GM12878 (cell line): ENCODE results near the gene TECR.

Experiments
- BHLHE40 ChIP-seq, 2 experiments: fragments of 450-650 bp in 1 of 2; IDR thresholded peaks; 2 replicates each; pipeline ENCODE4 v1.6.1; 2011 to 2017; ENCODE audit warnings: low read depth in 2 of 2, borderline replicate concordance in 1 of 2, improper control_type of control experiment in 1 of 2, low read length in 1 of 2, mild to moderate bottlenecking in 1 of 2
- CTCF ChIP-seq, 3 experiments: IDR thresholded peaks in 2 of 3; conservative IDR thresholded peaks in 1 of 3; 2 replicates each; pipeline ENCODE4 v1.5.1; 2011; ENCODE audit warnings: low read depth in 3 of 3, low read length in 3 of 3, mild to moderate bottlenecking in 3 of 3, control low read depth in 2 of 3, moderate library complexity in 2 of 3, inconsistent platforms in 1 of 3, mixed read lengths in 1 of 3; ENCODE audit not compliant: control insufficient read depth in 2 of 3, insufficient read depth in 1 of 3; ENCODE audit errors: extremely low read depth in 1 of 3
- EGR1 ChIP-seq, 2 experiments: IDR thresholded peaks; 1 replicate in 1 of 2; 2 replicates in 1 of 2; pipeline ENCODE4 v1.6.1; 2011 to 2012; ENCODE audit warnings: low read depth in 2 of 2, low read length in 2 of 2, borderline replicate concordance in 1 of 2, mild to moderate bottlenecking in 1 of 2, moderate library complexity in 1 of 2
- ESRRA ChIP-seq: IDR thresholded peaks from 2 replicates; pipeline ENCODE4 v1.6.1; 2012; ENCODE audit warnings: mild to moderate bottlenecking, low read length, improper control_type of control experiment
- EZH2 ChIP-seq: IDR thresholded peaks from 2 replicates; pipeline ENCODE4 v1.6.1; 2012; ENCODE audit warnings: low read depth, mild to moderate bottlenecking, control low read depth, inconsistent platforms, low read length, borderline replicate concordance; ENCODE audit not compliant: control insufficient read depth
- JUND ChIP-seq: IDR thresholded peaks from 2 replicates; pipeline ENCODE4 v1.6.1; 2012; ENCODE audit warnings: low read depth, mild to moderate bottlenecking, low read length, improper control_type of control experiment, moderate library complexity
- MEF2A ChIP-seq: IDR thresholded peaks from 2 replicates; pipeline ENCODE4 v1.6.1; 2011; ENCODE audit warnings: low read depth, mild to moderate bottlenecking, low read length, moderate library complexity; ENCODE audit not compliant: insufficient read depth
- PBX3 ChIP-seq: IDR thresholded peaks from 2 replicates; pipeline ENCODE4 v1.6.1; 2011; ENCODE audit warnings: mild to moderate bottlenecking, low read depth, low read length, moderate library complexity; ENCODE audit not compliant: insufficient replicate concordance
- POLR2A ChIP-seq: IDR thresholded peaks from 2 replicates; pipeline ENCODE4 v1.6.1; 2011; ENCODE audit warnings: low read depth, mild to moderate bottlenecking, low read length
- RAD21 ChIP-seq: IDR thresholded peaks from 2 replicates; pipeline ENCODE4 v1.6.1; 2011; ENCODE audit warnings: mild to moderate bottlenecking, low read depth, low read length, moderate library complexity; ENCODE audit not compliant: insufficient read depth
- USF2 ChIP-seq: IDR thresholded peaks from 2 replicates; pipeline ENCODE4 v1.6.1; 2011; ENCODE audit warnings: low read depth, low read length, improper control_type of control experiment, borderline replicate concordance
- ZNF592 ChIP-seq: fragments of 450-650 bp; IDR thresholded peaks from 2 replicates; pipeline ENCODE4 v1.6.1; 2017; ENCODE audit warnings: mild to moderate bottlenecking, moderate library complexity
- TF ChIP-seq, protein P1 (sequence below): IDR thresholded peaks from 2 replicates; pipeline ENCODE4 v1.6.1; 2012; ENCODE audit warnings: mild to moderate bottlenecking, low read depth, low read length

- TF ChIP-seq EZH2 (no peak), CTCF (IDR thresholded peaks at IDR 0.05 in 2 of 3, conservative IDR thresholded peaks at IDR 0.05 in 1 of 3; ENCODE audit: control insufficient read depth in 2 of 3, extremely low read depth in 1 of 3, insufficient read depth in 1 of 3, low read depth in 3 of 3, low read length in 3 of 3) (no peak), EGR1 (IDR thresholded peaks at IDR 0.05; ENCODE audit: borderline replicate concordance in 1 of 2, low read depth in 2 of 2, low read length in 2 of 2) (no peak), ESRRA (no peak), MEF2A (no peak), POLR2A (no peak), RAD21 (no peak), PBX3 (no peak), USF2 (no peak), ZNF592 (no peak), JUND (no peak), BHLHE40 (IDR thresholded peaks at IDR 0.05; ENCODE audit: borderline replicate concordance in 1 of 2, low read depth in 2 of 2, low read length in 1 of 2) (no peak)
- TF ChIP-seq, protein P1, sequence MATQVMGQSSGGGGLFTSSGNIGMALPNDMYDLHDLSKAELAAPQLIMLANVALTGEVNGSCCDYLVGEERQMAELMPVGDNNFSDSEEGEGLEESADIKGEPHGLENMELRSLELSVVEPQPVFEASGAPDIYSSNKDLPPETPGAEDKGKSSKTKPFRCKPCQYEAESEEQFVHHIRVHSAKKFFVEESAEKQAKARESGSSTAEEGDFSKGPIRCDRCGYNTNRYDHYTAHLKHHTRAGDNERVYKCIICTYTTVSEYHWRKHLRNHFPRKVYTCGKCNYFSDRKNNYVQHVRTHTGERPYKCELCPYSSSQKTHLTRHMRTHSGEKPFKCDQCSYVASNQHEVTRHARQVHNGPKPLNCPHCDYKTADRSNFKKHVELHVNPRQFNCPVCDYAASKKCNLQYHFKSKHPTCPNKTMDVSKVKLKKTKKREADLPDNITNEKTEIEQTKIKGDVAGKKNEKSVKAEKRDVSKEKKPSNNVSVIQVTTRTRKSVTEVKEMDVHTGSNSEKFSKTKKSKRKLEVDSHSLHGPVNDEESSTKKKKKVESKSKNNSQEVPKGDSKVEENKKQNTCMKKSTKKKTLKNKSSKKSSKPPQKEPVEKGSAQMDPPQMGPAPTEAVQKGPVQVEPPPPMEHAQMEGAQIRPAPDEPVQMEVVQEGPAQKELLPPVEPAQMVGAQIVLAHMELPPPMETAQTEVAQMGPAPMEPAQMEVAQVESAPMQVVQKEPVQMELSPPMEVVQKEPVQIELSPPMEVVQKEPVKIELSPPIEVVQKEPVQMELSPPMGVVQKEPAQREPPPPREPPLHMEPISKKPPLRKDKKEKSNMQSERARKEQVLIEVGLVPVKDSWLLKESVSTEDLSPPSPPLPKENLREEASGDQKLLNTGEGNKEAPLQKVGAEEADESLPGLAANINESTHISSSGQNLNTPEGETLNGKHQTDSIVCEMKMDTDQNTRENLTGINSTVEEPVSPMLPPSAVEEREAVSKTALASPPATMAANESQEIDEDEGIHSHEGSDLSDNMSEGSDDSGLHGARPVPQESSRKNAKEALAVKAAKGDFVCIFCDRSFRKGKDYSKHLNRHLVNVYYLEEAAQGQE, result no peak
Observed at GRCh38 chr19:14520543-14520942, 8.9 kb upstream of the TECR start.
